Common myeloid progenitor, CD34-positive (primary cell): ENCODE results near the gene FPGS.
"Not testable (repeated sequence)": the region's sequence is repeated elsewhere in the genome, so short reads cannot be mapped to it uniquely, and the experiment has no call there.

Experiments
- CTCF ChIA-PET: fragments of 350-600 bp; sonication (Branson Sonifier 250); formaldehyde crosslinking; loops from one replicate; lab custom pipeline; 2021; ENCODE audit warnings: antibody characterized with exemption; lab: Charles Lee
- POLR2A ChIA-PET: fragments of 350-600 bp; sonication (Branson Sonifier 250); formaldehyde crosslinking; loops from one replicate; lab custom pipeline; 2021; ENCODE audit warnings: antibody characterized with exemption; lab: Charles Lee
- DNase-seq, 3 donors: peaks; one replicate each; pipeline versions ENCODE4 v3.0.0 to v3.0.0-alpha.2; 2013
- H3K27ac ChIP-seq, 2 experiments: 1 replicate in 1 of 2; 2 replicates in 1 of 2; pipeline ENCODE4 v1.7.0; 2013; ENCODE audit warnings: inconsistent platforms in 2 of 2, low read length in 2 of 2, mild to moderate bottlenecking in 2 of 2, low read depth in 1 of 2, moderate library complexity in 1 of 2; ENCODE audit not compliant: severe bottlenecking in 2 of 2, insufficient read depth in 1 of 2, poor library complexity in 1 of 2
- H3K27me3 ChIP-seq, 5 experiments: replicated peaks in 2 of 5; 1 replicate in 3 of 5; 2 replicates in 2 of 5; pipeline versions ENCODE4 v1.6.1 to v1.7.0; 2013; ENCODE audit warnings: low read length in 4 of 5, mild to moderate bottlenecking in 2 of 5, moderate library complexity in 2 of 5, inconsistent platforms in 1 of 5; ENCODE audit not compliant: insufficient read depth in 5 of 5, control insufficient read depth in 4 of 5
- H3K36me3 ChIP-seq, 4 experiments: 1 replicate in 2 of 4; 2 replicates in 2 of 4; pipeline versions ENCODE4 v1.6.1 to v1.7.0; 2013; ENCODE audit warnings: low read length in 3 of 4, control low read depth in 1 of 4, mild to moderate bottlenecking in 1 of 4; ENCODE audit not compliant: control insufficient read depth in 4 of 4, insufficient read depth in 4 of 4
- H3K4me1 ChIP-seq, 4 experiments: 1 replicate in 3 of 4; 2 replicates in 1 of 4; pipeline versions ENCODE4 v1.6.1 to v1.7.1; 2013; ENCODE audit warnings: low read length in 3 of 4, mild to moderate bottlenecking in 3 of 4, control low read depth in 1 of 4, inconsistent platforms in 1 of 4, moderate library complexity in 1 of 4; ENCODE audit not compliant: control insufficient read depth in 4 of 4, insufficient read depth in 4 of 4; ENCODE audit errors: control extremely low read depth in 1 of 4
- H3K4me3 ChIP-seq, 7 experiments: 1 replicate in 4 of 7; 2 replicates in 3 of 7; pipeline versions ENCODE4 v1.5.1 to v1.7.0; 2013; ENCODE audit warnings: mild to moderate bottlenecking in 7 of 7, low read length in 6 of 7, moderate library complexity in 6 of 7, inconsistent platforms in 2 of 7, low read depth in 2 of 7, control low read depth in 1 of 7; ENCODE audit not compliant: insufficient read depth in 4 of 7, control insufficient read depth in 1 of 7; ENCODE audit errors: extremely low read depth in 1 of 7
- H3K9me3 ChIP-seq, 5 experiments: 1 replicate in 4 of 5; 2 replicates in 1 of 5; pipeline versions ENCODE4 v1.6.1 to v1.7.1; 2013; ENCODE audit warnings: low read length in 4 of 5, mild to moderate bottlenecking in 2 of 5, inconsistent platforms in 1 of 5, low read depth in 1 of 5, moderate library complexity in 1 of 5; ENCODE audit not compliant: control insufficient read depth in 4 of 5, insufficient read depth in 2 of 5; ENCODE audit errors: control extremely low read depth in 1 of 5
- WGBS: methylation state at CpG from one replicate; pipeline ENCODE4 v1.1.5; 2013; ENCODE audit not compliant: insufficient coverage; 5-methylcytosine and 5-hydroxymethylcytosine counted together

The FPGS gene

DNA sequence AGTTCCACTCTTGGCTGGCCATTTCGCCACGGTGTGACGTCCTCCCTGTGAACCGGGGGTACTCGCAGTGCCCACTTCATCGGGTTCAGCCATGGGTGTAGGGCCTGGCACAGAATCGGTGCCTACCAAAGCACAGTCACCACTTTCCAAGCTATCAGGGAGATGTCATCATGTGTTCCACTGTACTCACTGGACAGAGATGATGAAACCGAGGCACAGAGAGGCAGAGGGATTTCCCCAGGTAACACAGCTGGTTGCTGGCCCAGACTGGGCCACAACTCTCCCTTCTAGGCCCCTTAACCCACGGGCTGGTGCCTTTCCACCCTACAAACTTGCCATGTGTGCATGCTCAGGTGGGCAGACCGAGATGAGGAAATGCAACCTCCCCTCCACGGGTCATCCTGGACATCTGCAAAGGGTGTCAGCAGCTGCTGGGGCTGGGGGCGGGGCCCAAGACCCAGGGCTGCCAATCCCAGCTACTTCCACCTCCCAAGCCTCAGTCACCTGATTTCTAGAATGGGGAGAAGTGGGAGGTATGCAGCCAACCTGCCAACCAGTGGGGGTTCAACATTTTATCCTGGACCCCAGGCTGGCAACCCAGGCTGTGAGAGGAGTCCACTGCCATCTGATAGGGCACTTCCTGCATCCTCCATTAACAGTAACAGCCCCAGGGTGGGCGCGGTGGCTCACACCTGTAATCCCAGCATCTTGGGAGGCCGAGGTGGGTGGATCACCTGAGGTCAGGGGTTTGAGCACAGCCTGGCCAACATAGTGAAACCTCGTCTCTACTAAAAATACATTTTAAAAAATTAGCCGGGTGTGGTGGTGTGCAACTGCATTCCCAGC is 23.3 kb upstream of the FPGS start:
- H3K27ac ChIP-seq, result peak overlapping the region; percentile 64 to 78
- H3K4me1 ChIP-seq, result peaks cover 27 to 92% (median 84%) of the 10 kb centered on the region in 4 experiments
- peak in 1 of 3 donors; percentile 50 for DNase-seq

DNA sequence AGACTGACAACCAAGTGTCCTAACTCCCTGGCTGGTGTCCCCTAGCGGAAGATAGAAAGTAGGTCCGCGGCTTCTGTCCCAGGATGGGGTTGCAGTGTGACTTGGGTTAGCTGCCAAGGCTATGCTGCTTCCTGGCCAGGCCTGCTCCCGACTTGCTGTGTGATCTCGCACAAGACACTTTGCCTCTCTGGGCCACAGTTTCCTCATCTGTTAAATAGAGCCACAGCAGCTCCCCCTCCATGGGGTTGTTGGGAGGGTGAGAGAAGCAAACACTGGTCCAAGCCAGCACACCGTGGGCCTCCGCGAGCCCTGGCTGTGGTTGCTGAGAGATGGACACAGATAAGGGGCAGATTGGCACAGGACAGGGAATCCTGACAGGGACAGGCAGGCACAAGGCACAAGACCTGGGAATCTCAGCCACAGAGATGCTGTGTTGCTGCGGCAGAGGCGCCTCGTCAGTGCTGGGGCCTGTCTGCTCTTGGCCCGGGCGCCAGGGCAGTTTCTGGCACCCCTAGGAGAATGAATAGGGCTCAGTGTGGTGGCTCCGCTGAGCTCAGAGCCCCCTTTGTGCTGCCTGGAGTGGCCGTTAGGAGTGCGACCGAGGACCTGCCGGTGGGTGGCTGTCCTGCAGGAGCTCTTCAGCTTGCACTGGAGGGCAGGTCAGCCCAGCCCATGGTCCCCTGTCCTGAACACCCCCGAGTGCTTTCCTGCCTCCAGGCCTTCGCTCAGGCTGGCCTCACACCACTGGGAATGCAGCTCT is 22.4 kb upstream of the FPGS start:
- H3K27ac ChIP-seq, result peak overlapping the region in 1 of 2 experiments; percentile 78
- peak in 1 of 3 donors; percentile 45 for DNase-seq
- no peaks in the 10 kb centered on the region for H3K9me3 ChIP-seq
- H3K27me3 ChIP-seq, result no peaks in the 10 kb centered on the region
- CTCF ChIA-PET, result interaction anchor here (0.7 to 12.9 kb wide), 3 partner anchors 14 to 89 kb away, joined by 3 to 244 read pairs (median 3); partner anchors contain the start of gene TOR2A
- H3K4me1 ChIP-seq, result peaks cover 27 to 92% (median 89%) of the 10 kb centered on the region in 4 experiments
- POLR2A ChIA-PET, result interaction anchor here (0.7 to 2.8 kb wide), 3 partner anchors 8 to 24 kb away, joined by 3 to 13 read pairs (median 4); no protein-coding TSS in a partner anchor
- WGBS, result 75% methylated on average over 20 of the region's 20 CpGs
- H3K36me3 ChIP-seq, result no peaks in the 10 kb centered on the region
- H3K4me3 ChIP-seq, result peak overlapping the region in 2 of 7 experiments; percentile 36 to 84

More for the DNA sequence above, 23.3 kb upstream of the FPGS start:
- no peaks in the 10 kb centered on the region for H3K9me3 ChIP-seq
- CTCF ChIA-PET, result interaction anchor here (0.6 to 12.9 kb wide), 6 partner anchors 8 to 127 kb away, joined by 3 to 244 read pairs (median 4); no protein-coding TSS in a partner anchor
- H3K4me3 ChIP-seq, result peak overlapping the region; percentile 41 to 94 (median 84)
- no peaks in the 10 kb centered on the region for H3K27me3 ChIP-seq
- POLR2A ChIA-PET, result interaction anchor here (0.6 to 2.8 kb wide), 4 partner anchors 9 to 1515 kb away, joined by 3 to 13 read pairs (median 5); no protein-coding TSS in a partner anchor
- peaks cover 0 to 4% (median 3%) of the 10 kb centered on the region in 4 experiments for H3K36me3 ChIP-seq
- WGBS, result 24% methylated on average over 13 of the region's 17 CpGs

DNA sequence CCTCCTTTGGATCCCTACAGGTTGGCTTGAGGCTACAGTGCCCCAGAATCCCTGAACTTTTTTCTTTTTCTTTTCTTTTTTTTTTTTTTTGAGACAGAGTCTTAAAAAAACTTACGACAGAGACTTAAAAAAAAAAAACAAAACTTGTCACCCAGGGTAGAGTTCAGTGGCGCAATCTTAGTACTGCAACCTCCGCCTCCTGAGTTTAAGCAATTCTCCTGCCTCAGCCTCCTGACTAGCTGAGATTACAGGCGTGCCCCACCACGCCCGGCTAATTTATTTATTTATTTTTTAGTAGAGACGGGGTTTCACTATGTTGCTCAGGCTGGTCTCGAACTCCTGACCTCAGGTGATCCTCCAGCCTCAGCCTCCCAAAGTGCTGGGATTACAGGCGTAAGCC is 21.8 kb upstream of the FPGS start:
- POLR2A ChIA-PET, result interaction anchor here (0.7 to 2.8 kb wide), 3 partner anchors 9 to 24 kb away, joined by 3 to 13 read pairs (median 4); no protein-coding TSS in a partner anchor
- H3K9me3 ChIP-seq, H3K36me3 ChIP-seq, H3K27me3 ChIP-seq: not testable (repeated sequence)
- H3K4me1 ChIP-seq, result peaks cover 25 to 86% (median 84%) of the 10 kb centered on the region in 4 experiments
- CTCF ChIA-PET, result interaction anchor here (0.6 to 12.9 kb wide), 3 partner anchors 14 to 262 kb away, joined by 3 to 244 read pairs (median 3); partner anchors contain the start of gene TOR2A
- peak in 2 of 3 donors; percentile 74 to 78 for DNase-seq
- 81% methylated on average over 4 of the region's 9 CpGs for WGBS
- H3K27ac ChIP-seq, result peak overlapping the region in 1 of 2 experiments; percentile 78
- peak overlapping the region in 2 of 7 experiments; percentile 36 to 84 for H3K4me3 ChIP-seq

DNA sequence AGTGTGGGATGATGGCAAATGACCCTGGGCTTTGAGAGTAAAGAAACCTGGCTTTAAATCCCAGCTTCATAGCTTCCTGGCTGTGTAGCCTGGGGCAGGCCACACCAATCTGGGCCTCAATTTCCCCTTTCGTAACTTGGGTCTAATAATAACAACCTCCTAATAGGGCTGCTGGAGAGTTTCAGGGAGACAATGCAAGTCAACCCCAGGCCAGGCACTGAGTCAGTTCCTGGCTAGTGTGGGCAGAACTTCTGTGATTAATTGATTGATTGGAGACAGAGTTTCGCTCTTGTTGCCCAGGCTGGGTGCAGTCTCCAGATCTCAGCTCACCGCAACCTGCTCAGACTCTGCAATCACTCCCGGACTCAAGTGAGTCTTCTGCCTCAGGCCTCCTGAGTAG is 20.9 kb upstream of the FPGS start:
- Histone ChIP-seq H3K27ac (peak overlapping the region; percentile 30 to 78), H3K4me1 (peaks cover 24 to 81% (median 78%) of the 10 kb centered on the region in 4 experiments), H3K9me3 (no peaks in the 10 kb centered on the region), H3K36me3 (peaks cover 0 to under 1% (median 0%) of the 10 kb centered on the region in 4 experiments), H3K27me3 (no peaks in the 10 kb centered on the region), H3K4me3 (peak overlapping the region in 1 of 7 experiments; percentile 19)
- DNase-seq, result no peak
- POLR2A ChIA-PET, result interaction anchor here (3.4 kb wide), 1 partner anchor 11 kb away, joined by 40 read pairs; no protein-coding TSS in a partner anchor
- CTCF ChIA-PET, result interaction anchor here (1.5 to 12.9 kb wide), 3 partner anchors 15 to 88 kb away, joined by 4 to 244 read pairs (median 20); no protein-coding TSS in a partner anchor
- WGBS, result 89% methylated on average over 3 of the region's 4 CpGs

DNA sequence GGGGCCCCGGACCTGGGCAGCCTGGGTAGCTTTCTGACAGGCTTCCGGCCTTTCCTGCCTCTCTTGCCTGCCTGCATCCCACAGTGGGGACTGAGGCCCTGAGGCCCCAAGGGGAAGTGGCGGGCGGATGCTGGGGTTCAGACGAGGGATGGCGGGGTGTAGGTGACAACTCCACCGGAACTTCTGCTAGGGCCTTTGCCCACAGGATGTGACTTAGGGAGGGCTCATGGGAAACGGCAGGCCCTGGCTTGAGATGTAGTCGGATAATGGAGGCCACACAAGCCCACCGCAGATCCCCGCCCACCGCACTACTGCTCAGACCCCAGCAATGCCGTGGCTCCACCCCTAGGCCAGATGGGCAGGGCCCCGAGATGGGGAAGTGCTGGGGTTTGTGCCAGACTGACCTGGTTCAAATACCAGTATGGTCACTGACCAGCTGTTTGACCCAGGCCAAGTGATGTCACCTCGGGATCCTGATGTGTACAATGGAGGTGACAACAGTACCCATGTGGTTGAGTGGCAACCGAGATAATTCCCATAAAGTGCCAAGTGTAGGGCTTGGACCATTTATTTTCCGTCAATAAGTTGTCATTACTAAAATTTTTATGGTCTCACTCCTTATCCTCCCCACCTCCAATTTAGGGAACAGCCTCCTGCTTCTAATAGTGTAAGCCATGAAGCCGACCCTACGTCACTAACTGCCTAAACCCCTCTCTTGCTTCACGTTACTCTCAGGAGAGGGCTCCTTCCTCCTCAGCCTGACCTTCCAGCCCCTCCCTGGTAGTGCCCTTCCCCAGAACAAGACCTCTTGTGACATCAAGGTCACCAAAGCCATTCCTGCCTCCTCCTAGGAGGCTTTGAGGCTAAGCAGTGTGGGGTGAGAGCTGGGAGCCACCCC is 19.3 kb upstream of the FPGS start:
- ChIA-PET POLR2A (interaction anchor here (0.6 to 3.6 kb wide), 5 partner anchors 12 to 154 kb away, joined by 3 to 40 read pairs (median 6); partner anchors contain the start of genes DPM2 and TOR2A), CTCF (interaction anchor here (0.7 to 12.9 kb wide), 16 partner anchors 8 to 138 kb away, joined by 3 to 244 read pairs (median 4); partner anchors contain the start of gene TOR2A)
- Histone ChIP-seq H3K9me3 (no peaks in the 10 kb centered on the region), H3K27ac (peak overlapping the region; percentile 78 to 89), H3K4me1 (peaks cover 30 to 84% (median 78%) of the 10 kb centered on the region in 4 experiments), H3K4me3 (peak overlapping the region in 6 of 7 experiments; percentile 27 to 68 (median 44)), H3K36me3 (peaks cover 5 to 16% (median 12%) of the 10 kb centered on the region in 4 experiments), H3K27me3 (no peaks in the 10 kb centered on the region)
- 2% methylated on average over 14 of the region's 20 CpGs for WGBS
- peak; percentile 98 to 100 (median 100) for DNase-seq
